Neural progenitor cell (in vitro differentiated cells): ENCODE results near the gene GOLT1B. TPM values are rescaled to one million over a fixed set of nuclear protein-coding genes. Genes with fewer than 3 reads are reported as not detected.

Experiments used
- DNase-seq: peaks from one replicate; pipeline ENCODE4 v3.0.0-alpha.2; 2016; ENCODE audit warnings: low spot score
- H2AFZ ChIP-seq: fragments of 200-600 bp; sonication (generic); replicated peaks from 2 replicates; pipeline ENCODE4 v1.6.1; 2016; ENCODE audit warnings: antibody characterized with exemption
- H3F3A ChIP-seq: fragments of 200-600 bp; sonication (generic); 2 replicates; pipeline ENCODE4 v1.6.1; 2016; ENCODE audit warnings: antibody characterized with exemption, low read depth
- H3K27ac ChIP-seq: fragments of 200-600 bp; sonication (generic); 2 replicates; pipeline ENCODE4 v1.5.1; 2016; ENCODE audit warnings: mild to moderate bottlenecking
- H3K27me3 ChIP-seq: fragments of 200-600 bp; sonication (generic); 2 replicates; pipeline ENCODE4 v1.6.1; 2016; ENCODE audit warnings: mild to moderate bottlenecking, moderate library complexity
- H3K36me3 ChIP-seq: fragments of 200-600 bp; sonication (generic); 2 replicates; pipeline ENCODE4 v1.5.1; 2016
- H3K4me1 ChIP-seq: fragments of 200-600 bp; sonication (generic); 2 replicates; pipeline ENCODE4 v1.6.1; 2016; ENCODE audit warnings: mixed run types
- H3K4me2 ChIP-seq: fragments of 200-600 bp; sonication (generic); 2 replicates; pipeline ENCODE4 v1.6.1; 2016
- H3K4me3 ChIP-seq: fragments of 200-600 bp; sonication (generic); 2 replicates; pipeline ENCODE4 v1.5.1; 2016
- H3K79me2 ChIP-seq: fragments of 200-600 bp; sonication (generic); 2 replicates; pipeline ENCODE4 v1.6.1; 2016; ENCODE audit warnings: low read depth
- H3K9ac ChIP-seq: fragments of 200-600 bp; sonication (generic); 2 replicates; pipeline ENCODE4 v1.6.1; 2016
- H3K9me3 ChIP-seq: fragments of 200-600 bp; sonication (generic); 2 replicates; pipeline ENCODE4 v1.5.1; 2016; ENCODE audit warnings: low read depth
- H4K20me1 ChIP-seq: fragments of 200-600 bp; sonication (generic); 2 replicates; pipeline ENCODE4 v1.6.1; 2016; ENCODE audit warnings: low read depth
- H3K27ac Mint-ChIP-seq: 3 replicates; pipeline ENCODE4 v1.8.0; 2021; ENCODE audit warnings: mixed read lengths
- H3K27me3 Mint-ChIP-seq: 2 replicates; pipeline ENCODE4 v1.8.0; 2022; ENCODE audit warnings: low read depth, mild to moderate bottlenecking, inconsistent platforms, moderate library complexity, mixed read lengths; ENCODE audit not compliant: insufficient read depth
- H3K36me3 Mint-ChIP-seq: 3 replicates; pipeline ENCODE4 v1.8.0; 2021; ENCODE audit warnings: mixed read lengths
- H3K4me1 Mint-ChIP-seq: 3 replicates; pipeline ENCODE4 v1.8.0; 2021; ENCODE audit warnings: mixed read lengths
- H3K4me3 Mint-ChIP-seq: 3 replicates; pipeline ENCODE4 v1.8.0; 2021; ENCODE audit warnings: mild to moderate bottlenecking, moderate library complexity, mixed read lengths
- H3K9me3 Mint-ChIP-seq: 3 replicates; pipeline ENCODE4 v1.8.0; 2020; ENCODE audit warnings: mixed read lengths
- CTCF ChIP-seq: fragments of 200-600 bp; sonication (generic); IDR thresholded peaks from 2 replicates; pipeline ENCODE4 v1.5.1; 2017; ENCODE audit warnings: antibody characterized with exemption, mild to moderate bottlenecking
- EZH2 ChIP-seq: fragments of 200-600 bp; sonication (generic); IDR thresholded peaks from 2 replicates; pipeline ENCODE4 v1.6.1; 2017; ENCODE audit warnings: antibody characterized with exemption, mild to moderate bottlenecking, moderate library complexity
- EZH2phosphoT487 ChIP-seq: fragments of 200-600 bp; sonication (generic); IDR thresholded peaks from 2 replicates; pipeline ENCODE4 v1.6.1; 2017; ENCODE audit warnings: antibody characterized with exemption
- total RNA-seq: library from RNA; depleted of rRNA; stranded (reverse); fragments of >200 nt; gene quantifications from 2 replicates; pipeline ENCODE4 v1.2.3, GENCODE V29; 2015; ENCODE audit warnings: low replicate concordance

The GOLT1B gene
- total RNA-seq, 1 donor from 2014 or later = 85.4 TPM

DNA sequence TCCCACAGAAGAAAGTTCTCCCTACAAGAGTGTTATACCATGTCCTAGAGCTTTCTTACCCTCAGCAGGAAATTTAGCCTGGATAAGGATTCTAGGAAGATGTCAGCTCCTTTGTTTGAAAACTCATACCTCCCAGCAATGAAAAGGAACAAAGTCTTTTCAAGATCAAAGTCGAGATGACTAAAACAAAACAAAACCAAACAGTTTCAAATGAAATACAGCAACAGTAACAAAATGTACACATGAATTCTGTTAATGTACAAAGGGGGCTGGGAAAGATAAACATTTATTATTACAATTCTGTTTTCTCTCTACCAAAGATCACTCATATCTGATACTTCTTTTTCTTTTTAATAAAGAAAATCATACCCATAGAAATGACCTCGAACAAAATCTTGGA is 61.3 kb downstream of the GOLT1B start:
- no peak for DNase-seq
- Histone ChIP-seq H3K27me3 (no peaks in the 10 kb centered on the region), H4K20me1 (no peaks in the 10 kb centered on the region), H3K79me2 (no peaks in the 10 kb centered on the region), H3F3A (no peaks in the 10 kb centered on the region), H3K9me3 (no peaks in the 10 kb centered on the region), H3K9ac (no peak overlapping the region), H3K4me2 (no peak overlapping the region), H3K36me3 (no peaks in the 10 kb centered on the region), H3K4me1 (no peaks in the 10 kb centered on the region), H3K27ac (no peak overlapping the region), H3K4me3 (no peak overlapping the region), H2AFZ (no peak overlapping the region)
- H3K36me3 Mint-ChIP-seq = no peaks in the 10 kb centered on the region
- no peak overlapping the region for H3K4me3 Mint-ChIP-seq
- H3K9me3 Mint-ChIP-seq = no peaks in the 10 kb centered on the region
- peaks cover 2% of the 10 kb centered on the region for H3K27me3 Mint-ChIP-seq
- TF ChIP-seq EZH2 (no peak), EZH2phosphoT487 (no peak), CTCF (no peak)
- peaks cover 5% of the 10 kb centered on the region for H3K4me1 Mint-ChIP-seq
- H3K27ac Mint-ChIP-seq = no peak overlapping the region

- Histone ChIP-seq H3F3A (no peaks in the 10 kb centered on the region), H3K4me3 (no peak overlapping the region), H3K27ac (no peak overlapping the region), H3K36me3 (no peaks in the 10 kb centered on the region), H3K4me2 (no peak overlapping the region), H3K4me1 (no peaks in the 10 kb centered on the region), H4K20me1 (no peaks in the 10 kb centered on the region), H2AFZ (no peak overlapping the region), H3K9ac (no peak overlapping the region), H3K79me2 (no peaks in the 10 kb centered on the region), H3K27me3 (no peaks in the 10 kb centered on the region), H3K9me3 (no peaks in the 10 kb centered on the region)
- Mint-ChIP-seq H3K9me3 (no peaks in the 10 kb centered on the region), H3K27me3 (peaks cover 2% of the 10 kb centered on the region), H3K4me1 (peaks cover 5% of the 10 kb centered on the region), H3K27ac (no peak overlapping the region), H3K4me3 (no peak overlapping the region), H3K36me3 (no peaks in the 10 kb centered on the region)
- TF ChIP-seq EZH2 = no peak
- TF ChIP-seq EZH2phosphoT487 = no peak
- no peak for TF ChIP-seq CTCF
- no peak for DNase-seq
Measured at GRCh38 chr12:21566223-21566906, 64.8 kb downstream of the GOLT1B start.

GRCh38 chr12:21566907-21567394 is 65.4 kb downstream of the GOLT1B start:
- no peaks in the 10 kb centered on the region for H3K36me3 Mint-ChIP-seq
- H3K4me1 ChIP-seq = no peaks in the 10 kb centered on the region
- no peaks in the 10 kb centered on the region for H4K20me1 ChIP-seq
- peaks cover 5% of the 10 kb centered on the region for H3K4me1 Mint-ChIP-seq
- H3K27ac ChIP-seq = no peak overlapping the region
- no peak overlapping the region for H3K27ac Mint-ChIP-seq
- no peak overlapping the region for H3K9ac ChIP-seq
- H3K27me3 Mint-ChIP-seq = peaks cover 2% of the 10 kb centered on the region
- no peaks in the 10 kb centered on the region for H3K36me3 ChIP-seq
- H3K79me2 ChIP-seq = no peaks in the 10 kb centered on the region
- DNase-seq = no peak
- no peaks in the 10 kb centered on the region for H3K9me3 ChIP-seq
- no peak overlapping the region for H2AFZ ChIP-seq
- H3K27me3 ChIP-seq = no peaks in the 10 kb centered on the region
- TF ChIP-seq CTCF (no peak), EZH2phosphoT487 (no peak), EZH2 (no peak)
- H3K4me2 ChIP-seq = no peak overlapping the region
- H3F3A ChIP-seq = no peaks in the 10 kb centered on the region
- H3K4me3 Mint-ChIP-seq = no peak overlapping the region
- H3K9me3 Mint-ChIP-seq = no peaks in the 10 kb centered on the region
- no peak overlapping the region for H3K4me3 ChIP-seq

Other genes starting within 250 kb of the GOLT1B start
- gene SLCO1A2, start 166.9 kb upstream of the GOLT1B start, total RNA-seq = 16.2 and 23.9 TPM in 2 replicates
- 0.15 and 0.92 TPM in 2 replicates for gene IAPP, start 128.9 kb upstream of the GOLT1B start, total RNA-seq
- gene PYROXD1, start 64.1 kb upstream of the GOLT1B start, total RNA-seq = 4.5 and 5.1 TPM in 2 replicates
- gene RECQL, start 154 bp upstream of the GOLT1B start, total RNA-seq = 43.9 and 50.4 TPM in 2 replicates
- 0.31 and 4.0 TPM in 2 replicates for gene SPX, start 24.5 kb downstream of the GOLT1B start, total RNA-seq
- not detected in 2 replicates for gene GYS2, start 103.1 kb downstream of the GOLT1B start, total RNA-seq
- 1,385 and 1,973 TPM in 2 replicates for gene LDHB, start 156.1 kb downstream of the GOLT1B start, total RNA-seq